ENCODE data around the gene PF4V1. TPM values are rescaled to one million over a fixed set of nuclear protein-coding genes. Genes with fewer than 3 reads are reported as not detected.

The PF4V1 gene
- polyA plus RNA-seq, 3 donors = 0.99 to 3.3 TPM; not detected in 1

- H3K27me3 ChIP-seq (ENCODE audit: control insufficient read depth in 2 of 2, insufficient read depth in 2 of 2, low read length in 2 of 2) = peaks cover 3 to 10% of the 10 kb centered on the region in 2 donors
- H3K4me2 ChIP-seq (replicated peaks; ENCODE audit: extremely low read depth, low read length, poor library complexity, severe bottlenecking) = no peak overlapping the region
- no peak for DNase-seq
- H3K27ac Mint-ChIP-seq = peak overlapping the region in 1 of 7 donors; percentile 45
- peaks cover 22% of the 10 kb centered on the region for H3K4me1 Mint-ChIP-seq
- peaks cover 0 to 3% (median 0%) of the 10 kb centered on the region in 7 donors for H3K9me3 Mint-ChIP-seq
- H3K4me3 Mint-ChIP-seq = no peak overlapping the region
- H3K27me3 Mint-ChIP-seq (ENCODE audit: low read depth in 3 of 3) = peaks cover 7 to 16% (median 14%) of the 10 kb centered on the region in 3 donors
- no peaks in the 10 kb centered on the region for H3K79me2 ChIP-seq (ENCODE audit: insufficient read depth, low read length)
- no peak overlapping the region for H3K27ac ChIP-seq (ENCODE audit: low read depth in 1 of 2, low read length in 2 of 2)
- no peak for TF ChIP-seq CTCF (IDR thresholded peaks at IDR 0.05)
- H3K9ac ChIP-seq (ENCODE audit: insufficient read depth, low read length, poor library complexity, severe bottlenecking) = no peak overlapping the region
- H3K36me3 Mint-ChIP-seq = no peaks in the 10 kb centered on the region
- peak overlapping the region; percentile 30 for H2AFZ ChIP-seq (ENCODE audit: insufficient read depth, low read depth, low read length, poor library complexity, severe bottlenecking)
- intact Hi-C loops (cut with micrococcal nuclease) = no loop called here
- no peak overlapping the region for H3K4me3 ChIP-seq (replicated peaks in 1 of 3; ENCODE audit: low read depth in 2 of 3, low read length in 3 of 3)
- no peaks in the 10 kb centered on the region for H4K20me1 ChIP-seq (ENCODE audit: insufficient read depth, low read length)
- H3K9me3 ChIP-seq (replicated peaks in 1 of 2; ENCODE audit: control insufficient read depth in 1 of 2, insufficient read depth in 1 of 2, low read length in 2 of 2) = no peaks in the 10 kb centered on the region
- H3K4me1 ChIP-seq (ENCODE audit: control insufficient read depth in 1 of 2, insufficient read depth in 2 of 2, low read length in 2 of 2) = peaks cover 15 to 17% of the 10 kb centered on the region in 2 donors
- no peaks in the 10 kb centered on the region for H3K36me3 ChIP-seq (replicated peaks in 1 of 2; ENCODE audit: control insufficient read depth in 1 of 2, insufficient read depth in 2 of 2, low read length in 2 of 2)
Measured at GRCh38 chr4:73852771-73853170, 325 bp upstream of the PF4V1 start.

- H3K4me1 Mint-ChIP-seq = peaks cover 20% of the 10 kb centered on the region
- H3K27ac Mint-ChIP-seq = no peak overlapping the region
- H3K9me3 Mint-ChIP-seq = peaks cover 0 to 3% (median 0%) of the 10 kb centered on the region in 7 donors
- no peaks in the 10 kb centered on the region for H4K20me1 ChIP-seq (ENCODE audit: insufficient read depth, low read length)
- H3K9me3 ChIP-seq (replicated peaks in 1 of 2; ENCODE audit: control insufficient read depth in 1 of 2, insufficient read depth in 1 of 2, low read length in 2 of 2) = no peaks in the 10 kb centered on the region
- intact Hi-C loops (cut with micrococcal nuclease) = no loop called here
- H3K79me2 ChIP-seq (ENCODE audit: insufficient read depth, low read length) = no peaks in the 10 kb centered on the region
- H3K36me3 ChIP-seq (replicated peaks in 1 of 2; ENCODE audit: control insufficient read depth in 1 of 2, insufficient read depth in 2 of 2, low read length in 2 of 2) = no peaks in the 10 kb centered on the region
- H3K4me3 ChIP-seq (replicated peaks in 1 of 3; ENCODE audit: low read depth in 2 of 3, low read length in 3 of 3) = peak overlapping the region in 1 of 3 experiments; percentile 42
- no peak for TF ChIP-seq CTCF (IDR thresholded peaks at IDR 0.05)
- no peaks in the 10 kb centered on the region for H3K36me3 Mint-ChIP-seq
- no peak overlapping the region for H3K27ac ChIP-seq (ENCODE audit: low read depth in 1 of 2, low read length in 2 of 2)
- 66% methylated on average over 5 of the region's 8 CpGs for WGBS (ENCODE audit: insufficient coverage)
- peak overlapping the region; percentile 51 for H3K4me2 ChIP-seq (replicated peaks; ENCODE audit: extremely low read depth, low read length, poor library complexity, severe bottlenecking)
- peaks cover 11 to 14% of the 10 kb centered on the region in 2 donors for H3K4me1 ChIP-seq (ENCODE audit: control insufficient read depth in 1 of 2, insufficient read depth in 2 of 2, low read length in 2 of 2)
- H2AFZ ChIP-seq (ENCODE audit: insufficient read depth, low read depth, low read length, poor library complexity, severe bottlenecking) = peak overlapping the region; percentile 30
- no peak overlapping the region for H3K9ac ChIP-seq (ENCODE audit: insufficient read depth, low read length, poor library complexity, severe bottlenecking)
- peaks cover 3 to 10% of the 10 kb centered on the region in 2 donors for H3K27me3 ChIP-seq (ENCODE audit: control insufficient read depth in 2 of 2, insufficient read depth in 2 of 2, low read length in 2 of 2)
- DNase-seq = no peak
- peak overlapping the region; percentile 65 to 80 for H3K4me3 Mint-ChIP-seq
- H3K27me3 Mint-ChIP-seq (ENCODE audit: low read depth in 3 of 3) = peaks cover 7 to 16% (median 14%) of the 10 kb centered on the region in 3 donors
Measured at GRCh38 chr4:73853718-73854473, 800 bp downstream of the PF4V1 start.
